Parathyroid adenoma (tissue), 2 donors: ENCODE data around the gene EPS8.

ENCODE experiments used
- H2AFZ ChIP-seq: fragments of 300-600 bp; sonication (generic); one replicate; pipeline ENCODE4 v1.7.0; 2017; ENCODE audit warnings: antibody characterized with exemption, mild to moderate bottlenecking
- H3K27ac ChIP-seq: fragments of 300-600 bp; sonication (generic); one replicate; pipeline ENCODE4 v1.7.0; 2017
- H3K27me3 ChIP-seq: fragments of 300-600 bp; sonication (generic); one replicate; pipeline ENCODE4 v1.7.0; 2017; ENCODE audit warnings: low read length; ENCODE audit not compliant: control insufficient read depth, insufficient read depth
- H3K36me3 ChIP-seq: fragments of 300-600 bp; sonication (generic); one replicate; pipeline ENCODE4 v1.7.0; 2017; ENCODE audit warnings: low read length; ENCODE audit not compliant: control insufficient read depth, insufficient read depth
- H3K4me1 ChIP-seq: fragments of 300-600 bp; sonication (generic); one replicate; pipeline ENCODE4 v1.7.0; 2017; ENCODE audit warnings: control low read depth
- H3K4me2 ChIP-seq: fragments of 300-600 bp; sonication (generic); one replicate; pipeline ENCODE4 v1.7.0; 2017; ENCODE audit warnings: low read length
- H3K4me3 ChIP-seq: fragments of 300-600 bp; sonication (generic); one replicate; pipeline ENCODE4 v1.7.0; 2017; ENCODE audit warnings: low read depth, low read length
- H3K79me2 ChIP-seq: fragments of 300-600 bp; sonication (generic); one replicate; pipeline ENCODE4 v1.7.0; 2017; ENCODE audit warnings: control low read depth
- H3K9ac ChIP-seq: fragments of 300-600 bp; sonication (generic); one replicate; pipeline ENCODE4 v1.7.0; 2017; ENCODE audit warnings: mild to moderate bottlenecking
- H3K9me3 ChIP-seq: fragments of 300-600 bp; sonication (generic); one replicate; pipeline ENCODE4 v1.7.0; 2017; ENCODE audit warnings: low read length; ENCODE audit not compliant: control insufficient read depth
- CTCF ChIP-seq: fragments of 300-600 bp; sonication (generic); IDR thresholded peaks from one replicate; pipeline ENCODE4 v1.7.0; 2017; ENCODE audit warnings: antibody characterized with exemption, mild to moderate bottlenecking
- donor health status: primary hyperparathyroidism.

Gene EPS8

GRCh38 chr12:15710860-15711510 lies 78.2 kb downstream of the EPS8 start:
- no peak overlapping the region for H3K27ac ChIP-seq

DNA sequence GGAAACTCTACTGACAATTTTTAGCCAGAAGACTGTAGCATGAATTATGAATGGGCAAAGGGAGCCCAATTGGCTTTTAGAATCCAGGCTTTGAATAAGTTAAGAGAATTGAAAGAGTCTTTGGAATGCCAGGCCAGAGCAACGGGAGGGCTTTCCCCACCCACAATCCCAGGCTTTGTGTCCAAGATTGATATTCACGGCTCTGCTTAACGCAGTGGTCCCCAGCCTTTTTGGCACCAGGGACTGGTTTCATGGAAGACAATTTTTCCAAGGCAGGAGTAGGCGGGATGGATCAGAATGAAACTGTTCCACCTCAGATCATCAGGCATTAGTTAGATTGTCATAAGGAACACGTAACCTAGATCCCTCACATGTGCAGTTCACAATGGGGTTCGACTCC lies 79.6 kb downstream of the EPS8 start:
- Histone ChIP-seq H3K4me2 (no peak overlapping the region), H3K36me3 (no peaks in the 10 kb centered on the region), H2AFZ (no peak overlapping the region), H3K9ac (no peak overlapping the region), H3K79me2 (no peaks in the 10 kb centered on the region), H3K4me1 (no peaks in the 10 kb centered on the region), H3K27ac (no peak overlapping the region), H3K27me3 (no peaks in the 10 kb centered on the region), H3K4me3 (no peak overlapping the region), H3K9me3 (no peaks in the 10 kb centered on the region)
- no peak for TF ChIP-seq CTCF

More at GRCh38 chr12:15710860-15711510, 78.2 kb downstream of the EPS8 start:
- TF ChIP-seq CTCF = no peak
- Histone ChIP-seq H3K9me3 (no peaks in the 10 kb centered on the region), H2AFZ (no peak overlapping the region), H3K79me2 (no peaks in the 10 kb centered on the region), H3K4me2 (no peak overlapping the region), H3K36me3 (no peaks in the 10 kb centered on the region), H3K4me3 (no peak overlapping the region), H3K4me1 (no peaks in the 10 kb centered on the region), H3K9ac (no peak overlapping the region), H3K27me3 (no peaks in the 10 kb centered on the region)

- no peaks in the 10 kb centered on the region for H3K4me1 ChIP-seq
- H3K79me2 ChIP-seq = no peaks in the 10 kb centered on the region
- no peak overlapping the region for H3K4me3 ChIP-seq
- no peak overlapping the region for H3K27ac ChIP-seq
- H3K27me3 ChIP-seq = no peaks in the 10 kb centered on the region
- H3K4me2 ChIP-seq = no peak overlapping the region
- TF ChIP-seq CTCF = no peak
- no peaks in the 10 kb centered on the region for H3K36me3 ChIP-seq
- H3K9me3 ChIP-seq = no peaks in the 10 kb centered on the region
- H3K9ac ChIP-seq = no peak overlapping the region
- no peak overlapping the region for H2AFZ ChIP-seq
Measured at GRCh38 chr12:15708396-15709076, 80.7 kb downstream of the EPS8 start.

DNA sequence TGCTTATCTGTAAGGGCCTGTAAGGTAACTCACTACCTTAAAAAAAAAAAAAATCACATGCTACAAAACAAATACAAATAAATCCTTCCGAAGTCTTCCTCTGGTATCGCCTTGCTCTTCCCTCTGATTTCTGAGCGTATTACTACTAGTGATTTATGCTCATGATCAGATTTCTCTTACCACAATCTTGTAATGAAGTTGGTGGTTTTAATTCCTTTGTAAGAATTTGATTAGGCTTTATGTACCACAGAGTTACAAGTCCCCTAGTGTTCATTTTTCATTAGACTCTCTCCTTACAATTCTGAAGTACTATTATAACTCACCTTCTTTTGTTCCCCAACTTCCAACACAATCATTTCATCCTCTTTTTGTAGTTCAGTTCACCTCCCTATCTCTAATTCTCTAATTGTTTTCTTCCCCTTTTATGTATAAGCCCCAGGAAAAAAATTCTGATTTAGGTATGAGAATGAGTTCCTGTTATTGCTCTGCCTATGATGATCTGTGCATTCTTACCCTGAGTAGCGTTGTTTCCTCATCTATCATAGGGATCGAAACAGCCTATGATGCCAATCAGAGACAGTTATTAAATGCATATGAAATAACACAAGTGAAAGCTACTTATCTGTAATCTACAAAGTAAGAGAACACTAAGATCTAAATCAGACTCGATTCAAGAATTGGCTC lies 81.5 kb downstream of the EPS8 start:
- no peak overlapping the region for H2AFZ ChIP-seq
- no peaks in the 10 kb centered on the region for H3K4me1 ChIP-seq
- H3K4me3 ChIP-seq = no peak overlapping the region
- no peak overlapping the region for H3K4me2 ChIP-seq
- H3K79me2 ChIP-seq = no peaks in the 10 kb centered on the region
- H3K27me3 ChIP-seq = no peaks in the 10 kb centered on the region
- H3K9me3 ChIP-seq = no peaks in the 10 kb centered on the region
- no peaks in the 10 kb centered on the region for H3K36me3 ChIP-seq
- no peak overlapping the region for H3K9ac ChIP-seq
- no peak for TF ChIP-seq CTCF
- H3K27ac ChIP-seq = no peak overlapping the region
